Stimulated activated CD4-positive, alpha-beta T cell treated with anti-CD3 and anti-CD28 coated beads, Interleukin-15, amount 100 ng/mL, for 24 hours (primary cell): ENCODE data around the gene COLEC12.
A peak's percentile ranks its signal among the peaks of the same experiment; 100 is the strongest.

ENCODE experiments used
- DNase-seq: peaks from one replicate; pipeline ENCODE4 v3.0.0-alpha.2; 2020

COLEC12 gene

GRCh38 chr18:267688-268552 is 232.6 kb downstream of the COLEC12 start, which contains the start of gene THOC1:
THOC1 (minus strand) TSS chr18:268047; CDS start chr18:268019, 28 bp downstream.
- DNase-seq: peak; percentile 97

GRCh38 chr18:267380-267687 is 233.2 kb downstream of the COLEC12 start:
- no peak for DNase-seq
